B cell (primary cell): Measurements from ENCODE around the gene REEP6. TPM values are rescaled to one million over a fixed set of nuclear protein-coding genes. Genes with fewer than 3 reads are reported as not detected.

Experiments used
- ATAC-seq: fragments of 200-7000 bp; cut with Tn5 transposase; one replicate; pipeline ENCODE4 v1.10.0; 2021; ENCODE audit warnings: low read depth, mild to moderate bottlenecking, moderate number of reproducible peaks, moderate library complexity
- CTCF ChIA-PET: fragments of 350-600 bp; sonication (Branson Sonifier 250); formaldehyde crosslinking; loops from one replicate; lab custom pipeline; 2021; ENCODE audit warnings: antibody characterized with exemption, inconsistent platforms; lab: Charles Lee
- POLR2A ChIA-PET: fragments of 350-600 bp; sonication (Branson Sonifier 250); formaldehyde crosslinking; loops from one replicate; lab custom pipeline; 2021; ENCODE audit warnings: antibody characterized with exemption; lab: Charles Lee
- DNase-seq: peaks from one replicate; pipeline ENCODE4 v3.0.0; 2013
- H2AFZ ChIP-seq: 2 replicates; pipeline ENCODE4 v1.6.1; 2012; ENCODE audit warnings: mild to moderate bottlenecking, low read depth, low read length; ENCODE audit not compliant: insufficient read depth, poor library complexity, severe bottlenecking
- H3K27ac ChIP-seq, 2 donors: 1 replicate in 1 of 2; 2 replicates in 1 of 2; pipeline ENCODE4 v1.5.1; 2012 to 2013; ENCODE audit warnings: low read length in 2 of 2, mild to moderate bottlenecking in 2 of 2, moderate library complexity in 1 of 2
- H3K27me3 ChIP-seq, 4 experiments: fragments of 200-600 bp in 1 of 4; sonication (generic) in 1 of 4; replicated peaks in 1 of 4; 1 replicate in 2 of 4; 2 replicates in 2 of 4; pipeline versions ENCODE4 v1.6.1 to v1.7.0; 2013 to 2016; ENCODE audit warnings: low read length in 3 of 4, mild to moderate bottlenecking in 2 of 4, mixed read lengths in 1 of 4, moderate library complexity in 1 of 4; ENCODE audit not compliant: insufficient read depth in 4 of 4, control insufficient read depth in 3 of 4; ENCODE audit errors: control extremely low read depth in 1 of 4
- H3K36me3 ChIP-seq, 2 experiments: replicated peaks in 1 of 2; 1 replicate in 1 of 2; 2 replicates in 1 of 2; pipeline versions ENCODE4 v1.6.1 to v1.7.1; 2013; ENCODE audit warnings: low read length in 1 of 2; ENCODE audit not compliant: insufficient read depth in 2 of 2, control insufficient read depth in 1 of 2; ENCODE audit errors: control extremely low read depth in 1 of 2, extremely low read depth in 1 of 2
- H3K4me1 ChIP-seq, 2 donors: fragments of 200-600 bp in 1 of 2; sonication (generic) in 1 of 2; 1 replicate in 1 of 2; 2 replicates in 1 of 2; pipeline versions ENCODE4 v1.5.1 to v1.6.1; 2013 to 2017; ENCODE audit warnings: low read length in 2 of 2; ENCODE audit not compliant: control insufficient read depth in 2 of 2, insufficient read depth in 2 of 2
- H3K4me2 ChIP-seq: replicated peaks from 2 replicates; pipeline ENCODE3; 2012; ENCODE audit warnings: mild to moderate bottlenecking, low read depth, low read length; ENCODE audit not compliant: poor library complexity, severe bottlenecking
- H3K4me3 ChIP-seq, 5 experiments: fragments of 200-600 bp in 1 of 5; sonication (generic) in 1 of 5; 1 replicate in 3 of 5; 2 replicates in 2 of 5; pipeline versions ENCODE4 v1.5.1 to v1.7.0; 2011 to 2016; ENCODE audit warnings: low read length in 4 of 5, mild to moderate bottlenecking in 4 of 5, low read depth in 2 of 5, control low read depth in 1 of 5, moderate library complexity in 1 of 5; ENCODE audit not compliant: insufficient read depth in 1 of 5; ENCODE audit errors: control extremely low read depth in 1 of 5, extremely low read depth in 1 of 5
- H3K79me2 ChIP-seq: fragments of 200-600 bp; sonication (generic); one replicate; pipeline ENCODE4 v1.6.0; 2016; ENCODE audit warnings: low read length; ENCODE audit not compliant: control insufficient read depth, insufficient read depth
- H3K9ac ChIP-seq: fragments of 200-600 bp; sonication (generic); 2 replicates; pipeline ENCODE4 v1.6.1; 2017; ENCODE audit warnings: mild to moderate bottlenecking, low read length, moderate library complexity
- H3K9me3 ChIP-seq, 3 donors: one replicate each; pipeline versions ENCODE4 v1.6.1 to v1.7.1; 2013; ENCODE audit warnings: low read length in 2 of 3; ENCODE audit not compliant: control insufficient read depth in 2 of 3, insufficient read depth in 1 of 3; ENCODE audit errors: control extremely low read depth in 1 of 3
- H4K20me1 ChIP-seq: 2 replicates; pipeline ENCODE4 v1.6.0; 2012; ENCODE audit warnings: mild to moderate bottlenecking, low read length; ENCODE audit not compliant: insufficient read depth, control insufficient read depth, poor library complexity, severe bottlenecking
- H3K27ac Mint-ChIP-seq: one replicate; pipeline ENCODE4 v1.8.0; 2021; ENCODE audit warnings: mixed read lengths
- H3K27me3 Mint-ChIP-seq: one replicate; pipeline ENCODE4 v1.8.0; 2021; ENCODE audit warnings: mixed read lengths
- H3K4me1 Mint-ChIP-seq: one replicate; pipeline ENCODE4 v1.8.0; 2021; ENCODE audit warnings: mixed read lengths
- H3K4me3 Mint-ChIP-seq: one replicate; pipeline ENCODE4 v1.8.0; 2021; ENCODE audit warnings: mixed read lengths
- H3K9me3 Mint-ChIP-seq: one replicate; pipeline ENCODE4 v1.8.0; 2022; ENCODE audit warnings: mixed read lengths; ENCODE audit not compliant: insufficient read depth
- CTCF ChIP-seq: fragments of 200-600 bp; IDR thresholded peaks from one replicate; pipeline ENCODE4 v1.8.0; 2022; ENCODE audit warnings: antibody characterized with exemption, mild to moderate bottlenecking
- EZH2 ChIP-seq: IDR thresholded peaks from 2 replicates; pipeline ENCODE4 v1.6.1; 2012; ENCODE audit warnings: borderline replicate concordance, low read depth, mild to moderate bottlenecking, moderate library complexity, low read length; ENCODE audit not compliant: insufficient read depth, poor library complexity, severe bottlenecking
- WGBS: methylation state at CpG from one replicate; pipeline ENCODE4 v1.1.5; 2013; ENCODE audit warnings: missing lambda C conversion rate; ENCODE audit not compliant: insufficient coverage; 5-methylcytosine and 5-hydroxymethylcytosine counted together
- intact Hi-C: fragments of 100-400 bp; cut with micrococcal nuclease; formaldehyde crosslinking; loops from one replicate; pipeline ENCODE4 v1.10.0; 2022
- polyA plus RNA-seq: library from polyadenylated mRNA; depleted of rRNA; stranded (reverse); fragments of >200 nt; gene quantifications from 2 replicates; pipeline ENCODE4 v1.2.3, GENCODE V29; 2012
- total RNA-seq, 2 donors: library from RNA; stranded (reverse); fragments of 120-200 nt in 1 of 2; gene quantifications; 1 replicate in 1 of 2; 2 replicates in 1 of 2; pipeline versions ENCODE4 v1.2.3 to v1.2.4, GENCODE V29; 2013 to 2022

The REEP6 gene
- total and polyA plus RNA-seq, 2 donors (not counting 1 experiment from before 2014, with no cell fraction given): 0.64 to 1.1 TPM

- intact Hi-C loops: no loop called here
- H3K36me3 ChIP-seq: no peaks in the 10 kb centered on the region
- Mint-ChIP-seq H3K27me3 (no peaks in the 10 kb centered on the region), H3K27ac (no peak overlapping the region), H3K4me3 (no peak overlapping the region), H3K9me3 (no peaks in the 10 kb centered on the region), H3K4me1 (peaks cover 15% of the 10 kb centered on the region)
- no peak overlapping the region for H2AFZ ChIP-seq
- H3K9ac ChIP-seq: no peak overlapping the region
- DNase-seq: no peak
- no peak for TF ChIP-seq EZH2
- no peak for TF ChIP-seq CTCF
- no peak overlapping the region for H3K27ac ChIP-seq
- peaks cover 14 to 17% of the 10 kb centered on the region in 2 donors for H3K4me1 ChIP-seq
- ATAC-seq: no peak
- H3K4me2 ChIP-seq: no peak overlapping the region
- H4K20me1 ChIP-seq: no peaks in the 10 kb centered on the region
- no peak overlapping the region for H3K4me3 ChIP-seq
- WGBS: 97% methylated on average over 53 of the region's 56 CpGs
- H3K27me3 ChIP-seq: peaks cover 0 to 4% (median 1%) of the 10 kb centered on the region in 4 experiments
- no peaks in the 10 kb centered on the region for H3K79me2 ChIP-seq
- POLR2A ChIA-PET: no interaction called here
- CTCF ChIA-PET: no interaction called here
- H3K9me3 ChIP-seq: peaks cover 0 to 12% (median 0%) of the 10 kb centered on the region in 3 donors
These were observed 4.0 kb upstream of the REEP6 start for GRCh38 chr19:1486720-1487575.
